Measurements from ENCODE around the gene EXT2.

Gene EXT2

GRCh38 chr11:44065841-44066731 lies 29.4 kb upstream of the EXT2 start, which contains the start of gene ACCS:
Gene ACCS (plus strand): TSS chr11:44066270. CDS start chr11:44067628, 1,358 bp downstream.
- peak; percentile 65 for TF ChIP-seq CTCF (IDR thresholded peaks at IDR 0.05)
- Histone ChIP-seq H2AFZ (peak within 1 kb of the TSS; percentile 95), H3K9ac (peak within 1 kb of the TSS; percentile 35), H3K27me3 (ENCODE audit: control insufficient read depth, insufficient read depth, low read length) (no peaks in the 10 kb centered on the region), H3K27ac (peak within 1 kb of the TSS; percentile 75), H3K4me3 (ENCODE audit: low read depth, low read length) (peak within 1 kb of the TSS; percentile 56), H3K4me2 (ENCODE audit: low read length) (peak within 1 kb of the TSS; percentile 64), H3K36me3 (ENCODE audit: control insufficient read depth, insufficient read depth, low read length) (no peaks in the 10 kb centered on the region), H3K79me2 (no peaks in the 10 kb centered on the region), H3K9me3 (ENCODE audit: control insufficient read depth, low read length) (no peaks in the 10 kb centered on the region), H3K4me1 (no peaks in the 10 kb centered on the region)

- no peaks in the 10 kb centered on the region for H3K79me2 ChIP-seq
- H2AFZ ChIP-seq, result peak overlapping the region; percentile 95
- peak overlapping the region; percentile 56 for H3K27ac ChIP-seq
- H3K4me3 ChIP-seq (ENCODE audit: low read depth, low read length), result peak overlapping the region; percentile 56
- H3K36me3 ChIP-seq (ENCODE audit: control insufficient read depth, insufficient read depth, low read length), result no peaks in the 10 kb centered on the region
- no peaks in the 10 kb centered on the region for H3K4me1 ChIP-seq
- H3K9me3 ChIP-seq (ENCODE audit: control insufficient read depth, low read length), result no peaks in the 10 kb centered on the region
- no peaks in the 10 kb centered on the region for H3K27me3 ChIP-seq (ENCODE audit: control insufficient read depth, insufficient read depth, low read length)
- H3K4me2 ChIP-seq (ENCODE audit: low read length), result peak overlapping the region; percentile 64
- TF ChIP-seq CTCF (IDR thresholded peaks at IDR 0.05), result no peak
- no peak overlapping the region for H3K9ac ChIP-seq
These were observed 28.7 kb upstream of the EXT2 start for GRCh38 chr11:44066732-44067141.

- Histone ChIP-seq H3K79me2 (no peaks in the 10 kb centered on the region), H3K36me3 (ENCODE audit: control insufficient read depth, insufficient read depth, low read length) (no peaks in the 10 kb centered on the region), H2AFZ (no peak overlapping the region), H3K9ac (no peak overlapping the region), H3K27me3 (ENCODE audit: control insufficient read depth, insufficient read depth, low read length) (no peaks in the 10 kb centered on the region), H3K27ac (no peak overlapping the region), H3K4me3 (ENCODE audit: low read depth, low read length) (no peak overlapping the region), H3K4me2 (ENCODE audit: low read length) (no peak overlapping the region), H3K9me3 (ENCODE audit: control insufficient read depth, low read length) (no peaks in the 10 kb centered on the region), H3K4me1 (no peaks in the 10 kb centered on the region)
- TF ChIP-seq CTCF (IDR thresholded peaks at IDR 0.05), result no peak
These were observed 28.2 kb upstream of the EXT2 start for GRCh38 chr11:44067266-44067665.

- Histone ChIP-seq H3K4me3 (ENCODE audit: low read depth, low read length) (no peak overlapping the region), H3K9ac (no peak overlapping the region), H3K36me3 (ENCODE audit: control insufficient read depth, insufficient read depth, low read length) (no peaks in the 10 kb centered on the region), H3K27me3 (ENCODE audit: control insufficient read depth, insufficient read depth, low read length) (no peaks in the 10 kb centered on the region), H3K4me1 (no peaks in the 10 kb centered on the region), H3K9me3 (ENCODE audit: control insufficient read depth, low read length) (no peaks in the 10 kb centered on the region), H3K4me2 (ENCODE audit: low read length) (no peak overlapping the region), H2AFZ (no peak overlapping the region), H3K27ac (no peak overlapping the region), H3K79me2 (no peaks in the 10 kb centered on the region)
- no peak for TF ChIP-seq CTCF (IDR thresholded peaks at IDR 0.05)
These were observed 27.3 kb upstream of the EXT2 start for GRCh38 chr11:44068180-44068579.
